ENCODE data around the gene PHF8.

DNA sequence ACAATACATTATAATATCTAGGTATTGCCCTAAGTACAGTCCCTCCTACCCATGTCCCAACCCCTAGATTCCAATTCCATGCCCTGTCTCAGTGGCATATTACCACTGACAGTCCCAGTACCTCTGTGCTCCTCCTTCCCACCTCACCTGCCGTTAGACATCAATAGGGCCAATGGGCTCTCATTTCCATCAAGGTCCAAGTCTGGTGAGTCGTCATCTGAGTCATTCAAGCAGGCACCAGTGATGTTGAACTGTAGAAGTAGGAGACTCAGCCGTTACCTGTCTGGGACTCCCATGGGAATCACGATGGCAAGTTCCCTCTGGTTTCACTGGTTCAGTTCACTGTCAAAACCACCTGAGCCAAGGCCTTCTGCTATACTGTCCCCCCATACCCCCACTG lies 51.7 kb downstream of the PHF8 start:
- TF ChIP-seq, protein P1, sequence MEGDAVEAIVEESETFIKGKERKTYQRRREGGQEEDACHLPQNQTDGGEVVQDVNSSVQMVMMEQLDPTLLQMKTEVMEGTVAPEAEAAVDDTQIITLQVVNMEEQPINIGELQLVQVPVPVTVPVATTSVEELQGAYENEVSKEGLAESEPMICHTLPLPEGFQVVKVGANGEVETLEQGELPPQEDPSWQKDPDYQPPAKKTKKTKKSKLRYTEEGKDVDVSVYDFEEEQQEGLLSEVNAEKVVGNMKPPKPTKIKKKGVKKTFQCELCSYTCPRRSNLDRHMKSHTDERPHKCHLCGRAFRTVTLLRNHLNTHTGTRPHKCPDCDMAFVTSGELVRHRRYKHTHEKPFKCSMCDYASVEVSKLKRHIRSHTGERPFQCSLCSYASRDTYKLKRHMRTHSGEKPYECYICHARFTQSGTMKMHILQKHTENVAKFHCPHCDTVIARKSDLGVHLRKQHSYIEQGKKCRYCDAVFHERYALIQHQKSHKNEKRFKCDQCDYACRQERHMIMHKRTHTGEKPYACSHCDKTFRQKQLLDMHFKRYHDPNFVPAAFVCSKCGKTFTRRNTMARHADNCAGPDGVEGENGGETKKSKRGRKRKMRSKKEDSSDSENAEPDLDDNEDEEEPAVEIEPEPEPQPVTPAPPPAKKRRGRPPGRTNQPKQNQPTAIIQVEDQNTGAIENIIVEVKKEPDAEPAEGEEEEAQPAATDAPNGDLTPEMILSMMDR (IDR thresholded peaks at IDR 0.05; ENCODE audit: insufficient read depth, low read length, poor library complexity, severe bottlenecking) = no peak
- no peak for TF ChIP-seq EZH2phosphoT487 (conservative IDR thresholded peaks at IDR 0.05; ENCODE audit: low read length)

Measured in SU-DHL-6 (cell line).